ENCODE results near the gene PTCD1.

GRCh38 chr7:99472561-99473314, 34.1 kb upstream of the PTCD1 start, which contains the start of gene ZNF789:
- TF ChIP-seq, protein P1, sequence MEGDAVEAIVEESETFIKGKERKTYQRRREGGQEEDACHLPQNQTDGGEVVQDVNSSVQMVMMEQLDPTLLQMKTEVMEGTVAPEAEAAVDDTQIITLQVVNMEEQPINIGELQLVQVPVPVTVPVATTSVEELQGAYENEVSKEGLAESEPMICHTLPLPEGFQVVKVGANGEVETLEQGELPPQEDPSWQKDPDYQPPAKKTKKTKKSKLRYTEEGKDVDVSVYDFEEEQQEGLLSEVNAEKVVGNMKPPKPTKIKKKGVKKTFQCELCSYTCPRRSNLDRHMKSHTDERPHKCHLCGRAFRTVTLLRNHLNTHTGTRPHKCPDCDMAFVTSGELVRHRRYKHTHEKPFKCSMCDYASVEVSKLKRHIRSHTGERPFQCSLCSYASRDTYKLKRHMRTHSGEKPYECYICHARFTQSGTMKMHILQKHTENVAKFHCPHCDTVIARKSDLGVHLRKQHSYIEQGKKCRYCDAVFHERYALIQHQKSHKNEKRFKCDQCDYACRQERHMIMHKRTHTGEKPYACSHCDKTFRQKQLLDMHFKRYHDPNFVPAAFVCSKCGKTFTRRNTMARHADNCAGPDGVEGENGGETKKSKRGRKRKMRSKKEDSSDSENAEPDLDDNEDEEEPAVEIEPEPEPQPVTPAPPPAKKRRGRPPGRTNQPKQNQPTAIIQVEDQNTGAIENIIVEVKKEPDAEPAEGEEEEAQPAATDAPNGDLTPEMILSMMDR (IDR thresholded peaks at IDR 0.05) = peak in 1 of 6 experiments; percentile 19
- peak in 3 of 4 donors; percentile 14 to 69 (median 22) for TF ChIP-seq POLR2A (IDR thresholded peaks at IDR 0.05)
